ENCODE data around the gene PLEKHS1.

The PLEKHS1 gene

GRCh38 chr10:113751181-113751732 is at the start of gene PLEKHS1:
Gene PLEKHS1, plus strand, starts transcription at chr10:113751682. Its CDS starts 3,596 bp downstream, at chr10:113755278.
- no peak for DNase-seq

- DNase-seq: peak; percentile 22 to 35
Observed at GRCh38 chr10:113704637-113705343, 46.7 kb upstream of the PLEKHS1 start.

- DNase-seq: no peak
Observed at GRCh38 chr10:113705344-113705652, 46.2 kb upstream of the PLEKHS1 start.

GRCh38 chr10:113706623-113707022 is 44.9 kb upstream of the PLEKHS1 start:
- DNase-seq: no peak

- DNase-seq: no peak
Observed at GRCh38 chr10:113708640-113709039, 42.8 kb upstream of the PLEKHS1 start.

- peak; percentile 61 to 82 for DNase-seq
Observed at GRCh38 chr10:113709221-113709838, 42.2 kb upstream of the PLEKHS1 start.

- DNase-seq: no peak
Observed at GRCh38 chr10:113711142-113711541, 40.3 kb upstream of the PLEKHS1 start.

GRCh38 chr10:113712024-113712423 is 39.5 kb upstream of the PLEKHS1 start:
- no peak for DNase-seq

GRCh38 chr10:113712755-113713639 is 38.5 kb upstream of the PLEKHS1 start:
- DNase-seq: no peak

- no peak for DNase-seq
Observed at GRCh38 chr10:113713640-113713982, 37.9 kb upstream of the PLEKHS1 start.

- no peak for DNase-seq
Observed at GRCh38 chr10:113716109-113716910, 35.2 kb upstream of the PLEKHS1 start.

GRCh38 chr10:113718969-113719822 is 32.3 kb upstream of the PLEKHS1 start:
- DNase-seq: no peak

GRCh38 chr10:113720386-113720785 is 31.1 kb upstream of the PLEKHS1 start:
- DNase-seq: peak in 1 of 2 experiments; percentile 13

GRCh38 chr10:113732160-113732881 is 19.2 kb upstream of the PLEKHS1 start:
- no peak for DNase-seq

- no peak for DNase-seq
Observed at GRCh38 chr10:113732966-113733365, 18.5 kb upstream of the PLEKHS1 start.

GRCh38 chr10:113733635-113734034 is 17.8 kb upstream of the PLEKHS1 start:
- no peak for DNase-seq

GRCh38 chr10:113735913-113736312 is 15.6 kb upstream of the PLEKHS1 start:
- DNase-seq: peak in 1 of 2 experiments; percentile 29

GRCh38 chr10:113736576-113736975 is 14.9 kb upstream of the PLEKHS1 start:
- DNase-seq: no peak

- no peak for DNase-seq
Observed at GRCh38 chr10:113739031-113739430, 12.5 kb upstream of the PLEKHS1 start.

- DNase-seq: no peak
Observed at GRCh38 chr10:113739577-113739976, 11.9 kb upstream of the PLEKHS1 start.

GRCh38 chr10:113740850-113741249 is 10.6 kb upstream of the PLEKHS1 start:
- no peak for DNase-seq
